Measurements from ENCODE around the gene TP53INP2.

GRCh38 chr20:34716921-34717229 is 12.7 kb downstream of the TP53INP2 start:
- TF ChIP-seq CTCF (IDR thresholded peaks at IDR 0.05; ENCODE audit: low read depth, low read length, poor library complexity, severe bottlenecking) (no peak), EZH2phosphoT487 (IDR thresholded peaks at IDR 0.05; ENCODE audit: borderline replicate concordance, low read length) (no peak)
